Astrocyte (in vitro differentiated cells and primary cell): Measurements from ENCODE around the gene SETD4. TPM values are rescaled to one million over a fixed set of nuclear protein-coding genes. Genes with fewer than 3 reads are reported as not detected.
A peak's percentile ranks its signal among the peaks of the same experiment; 100 is the strongest.

Experiments
- DNase-seq: peaks from one replicate; pipeline ENCODE4 v3.0.0-alpha.2; 2010; ENCODE audit warnings: low read depth
- FAIRE-seq: peaks from 2 replicates; lab custom pipeline; 2011; peaks lifted over from hg19 to GRCh38; lab: Jason Lieb, UNC
- H2AFZ ChIP-seq: 2 replicates; pipeline ENCODE4 v1.6.0; 2012; ENCODE audit warnings: low read depth, low read length, inconsistent platforms
- H3K27ac ChIP-seq: 2 replicates; pipeline ENCODE4 v1.5.1; 2011; ENCODE audit warnings: low read depth, low read length, inconsistent platforms
- H3K27me3 ChIP-seq: 2 replicates; pipeline ENCODE4 v1.6.0; 2011; ENCODE audit warnings: low read length, inconsistent platforms; ENCODE audit not compliant: insufficient read depth
- H3K36me3 ChIP-seq: 2 replicates; pipeline ENCODE4 v1.5.1; 2011; ENCODE audit warnings: low read length, inconsistent platforms; ENCODE audit not compliant: insufficient read depth
- H3K4me1 ChIP-seq: 2 replicates; pipeline ENCODE4 v1.5.1; 2011; ENCODE audit warnings: low read length, inconsistent platforms; ENCODE audit not compliant: insufficient read depth
- H3K4me2 ChIP-seq: 2 replicates; pipeline ENCODE4 v1.6.0; 2012; ENCODE audit warnings: low read length, inconsistent platforms
- H3K4me3 ChIP-seq: 2 replicates; pipeline ENCODE4 v1.5.1; 2011; ENCODE audit warnings: low read depth, mild to moderate bottlenecking, low read length, inconsistent platforms; ENCODE audit not compliant: insufficient read depth
- H3K79me2 ChIP-seq: 2 replicates; pipeline ENCODE4 v1.6.0; 2012; ENCODE audit warnings: mild to moderate bottlenecking, low read length, inconsistent platforms; ENCODE audit not compliant: insufficient read depth
- H3K9ac ChIP-seq: 2 replicates; pipeline ENCODE4 v1.6.0; 2012; ENCODE audit warnings: mild to moderate bottlenecking, low read length, inconsistent platforms
- H3K9me3 ChIP-seq: 2 replicates; pipeline ENCODE4 v1.5.1; 2012; ENCODE audit warnings: low read depth, mild to moderate bottlenecking, low read length, inconsistent platforms; ENCODE audit not compliant: insufficient read depth
- H4K20me1 ChIP-seq: 2 replicates; pipeline ENCODE4 v1.6.0; 2012; ENCODE audit warnings: low read length, inconsistent platforms; ENCODE audit not compliant: insufficient read depth
- H3K27ac Mint-ChIP-seq: one replicate; pipeline ENCODE4 v1.8.0; 2021; ENCODE audit warnings: mild to moderate bottlenecking, mixed read lengths; ENCODE audit not compliant: unreplicated experiment
- H3K27me3 Mint-ChIP-seq: one replicate; pipeline ENCODE4 v1.8.0; 2021; ENCODE audit warnings: low read depth, mixed read lengths; ENCODE audit not compliant: unreplicated experiment
- H3K36me3 Mint-ChIP-seq: one replicate; pipeline ENCODE4 v1.8.0; 2021; ENCODE audit warnings: low read depth, mixed read lengths; ENCODE audit not compliant: unreplicated experiment
- H3K4me1 Mint-ChIP-seq: one replicate; pipeline ENCODE4 v1.8.0; 2021; ENCODE audit warnings: low read depth, mixed read lengths; ENCODE audit not compliant: unreplicated experiment
- H3K4me3 Mint-ChIP-seq: one replicate; pipeline ENCODE4 v1.8.0; 2021; ENCODE audit warnings: mild to moderate bottlenecking, moderate library complexity, mixed read lengths; ENCODE audit not compliant: unreplicated experiment
- H3K9me3 Mint-ChIP-seq: one replicate; pipeline ENCODE4 v1.8.0; 2021; ENCODE audit warnings: mild to moderate bottlenecking, mixed read lengths; ENCODE audit not compliant: unreplicated experiment
- EZH2 ChIP-seq: IDR thresholded peaks from 2 replicates; pipeline ENCODE4 v1.6.1; 2012; ENCODE audit warnings: mild to moderate bottlenecking, low read length, inconsistent platforms; ENCODE audit not compliant: insufficient read depth
- total RNA-seq: library from RNA; stranded (reverse); gene quantifications from 2 replicates; pipeline ENCODE4 v1.2.1, GENCODE V29; 2021
- TF ChIP-seq, protein P1 (sequence below): IDR thresholded peaks from 2 replicates; pipeline ENCODE4 v1.5.1; 2011; ENCODE audit warnings: low read depth, mild to moderate bottlenecking, inconsistent platforms, low read length, moderate library complexity; ENCODE audit not compliant: insufficient read depth

SETD4 gene
- total RNA-seq, 1 donor from 2014 or later = 14.8 TPM

GRCh38 chr21:36098182-36098532, 37.8 kb upstream of the SETD4 start:
- H3K9me3 ChIP-seq = peaks cover 6% of the 10 kb centered on the region

DNA sequence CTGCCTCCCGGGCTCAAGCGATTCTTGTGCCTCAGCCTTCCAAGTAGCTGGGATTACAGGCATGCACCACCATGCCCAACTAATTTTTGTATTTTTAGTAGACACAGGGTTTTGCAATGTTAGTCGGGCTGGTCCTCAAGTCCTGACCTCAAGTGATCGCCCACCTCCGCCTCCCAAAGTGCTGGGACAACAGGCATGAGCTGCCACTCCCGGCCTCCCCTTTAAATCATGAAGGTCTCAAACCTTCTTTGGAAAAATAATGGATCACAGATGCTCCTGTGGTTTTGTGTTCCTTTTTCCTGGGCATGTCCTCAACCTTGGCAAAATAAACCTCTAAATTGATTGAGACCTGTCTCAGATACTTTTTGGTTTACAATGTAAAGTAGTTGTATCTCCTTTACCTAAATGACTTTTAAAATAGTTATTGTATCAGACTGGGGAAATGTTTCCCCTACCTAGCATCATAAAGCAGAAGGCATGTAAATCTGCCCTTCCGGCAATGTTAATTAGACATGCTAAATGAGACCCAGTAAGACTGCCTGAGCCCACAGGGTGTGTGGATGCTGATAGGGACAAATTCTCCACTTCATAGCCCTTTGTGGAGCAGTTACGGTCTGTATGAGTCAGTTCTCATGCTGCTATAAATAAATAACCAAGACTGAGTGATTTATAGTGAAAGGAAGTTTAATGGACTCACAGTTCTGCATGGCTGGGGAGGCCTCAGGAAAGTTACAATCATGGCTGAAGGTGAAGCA, 37.3 kb upstream of the SETD4 start:
- Mint-ChIP-seq H3K9me3 (peaks cover 9% of the 10 kb centered on the region), H3K4me1 (peaks cover 13% of the 10 kb centered on the region), H3K27ac (peak overlapping the region; percentile 53), H3K4me3 (no peak overlapping the region), H3K27me3 (peaks cover 19% of the 10 kb centered on the region), H3K36me3 (peaks cover 1% of the 10 kb centered on the region)
- Histone ChIP-seq H4K20me1 (no peaks in the 10 kb centered on the region), H3K4me3 (no peak overlapping the region), H3K79me2 (no peaks in the 10 kb centered on the region), H3K4me1 (peaks cover 9% of the 10 kb centered on the region), H3K9ac (no peak overlapping the region), H3K27me3 (no peaks in the 10 kb centered on the region), H3K4me2 (peak overlapping the region; percentile 32), H3K27ac (no peak overlapping the region), H2AFZ (no peak overlapping the region), H3K36me3 (no peaks in the 10 kb centered on the region), H3K9me3 (peaks cover 7% of the 10 kb centered on the region)
- TF ChIP-seq, protein P1, sequence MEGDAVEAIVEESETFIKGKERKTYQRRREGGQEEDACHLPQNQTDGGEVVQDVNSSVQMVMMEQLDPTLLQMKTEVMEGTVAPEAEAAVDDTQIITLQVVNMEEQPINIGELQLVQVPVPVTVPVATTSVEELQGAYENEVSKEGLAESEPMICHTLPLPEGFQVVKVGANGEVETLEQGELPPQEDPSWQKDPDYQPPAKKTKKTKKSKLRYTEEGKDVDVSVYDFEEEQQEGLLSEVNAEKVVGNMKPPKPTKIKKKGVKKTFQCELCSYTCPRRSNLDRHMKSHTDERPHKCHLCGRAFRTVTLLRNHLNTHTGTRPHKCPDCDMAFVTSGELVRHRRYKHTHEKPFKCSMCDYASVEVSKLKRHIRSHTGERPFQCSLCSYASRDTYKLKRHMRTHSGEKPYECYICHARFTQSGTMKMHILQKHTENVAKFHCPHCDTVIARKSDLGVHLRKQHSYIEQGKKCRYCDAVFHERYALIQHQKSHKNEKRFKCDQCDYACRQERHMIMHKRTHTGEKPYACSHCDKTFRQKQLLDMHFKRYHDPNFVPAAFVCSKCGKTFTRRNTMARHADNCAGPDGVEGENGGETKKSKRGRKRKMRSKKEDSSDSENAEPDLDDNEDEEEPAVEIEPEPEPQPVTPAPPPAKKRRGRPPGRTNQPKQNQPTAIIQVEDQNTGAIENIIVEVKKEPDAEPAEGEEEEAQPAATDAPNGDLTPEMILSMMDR = no peak
- TF ChIP-seq EZH2 = no peak
- FAIRE-seq (no peak), DNase-seq (peak; percentile 64)

More at GRCh38 chr21:36098182-36098532, 37.8 kb upstream of the SETD4 start:
- peaks cover 9% of the 10 kb centered on the region for H3K9me3 Mint-ChIP-seq
- peaks cover 19% of the 10 kb centered on the region for H3K27me3 Mint-ChIP-seq
- H4K20me1 ChIP-seq = no peaks in the 10 kb centered on the region
- no peak overlapping the region for H3K4me3 ChIP-seq
- TF ChIP-seq, protein P1 = no peak
- no peak for TF ChIP-seq EZH2
- H3K4me2 ChIP-seq = peak overlapping the region; percentile 32
- H3K36me3 Mint-ChIP-seq = peaks cover 1% of the 10 kb centered on the region
- no peaks in the 10 kb centered on the region for H3K79me2 ChIP-seq
- H3K9ac ChIP-seq = no peak overlapping the region
- peaks cover 9% of the 10 kb centered on the region for H3K4me1 ChIP-seq
- DNase-seq (no peak), FAIRE-seq (no peak)
- H3K36me3 ChIP-seq = no peaks in the 10 kb centered on the region
- no peak overlapping the region for H3K27ac Mint-ChIP-seq
- H3K4me3 Mint-ChIP-seq = no peak overlapping the region
- no peaks in the 10 kb centered on the region for H3K27me3 ChIP-seq
- H2AFZ ChIP-seq = no peak overlapping the region
- no peak overlapping the region for H3K27ac ChIP-seq
- peaks cover 13% of the 10 kb centered on the region for H3K4me1 Mint-ChIP-seq
